Ishikawa (cell line): ENCODE measurements around the gene ABCC4.

Experiments used
- CEBPB ChIP-seq: IDR thresholded peaks from 2 replicates; pipeline ENCODE4 v1.6.1; 2012
- CREB1 ChIP-seq: IDR thresholded peaks from 2 replicates; pipeline ENCODE4 v1.6.1; 2012; ENCODE audit warnings: low read depth
- EGR1 ChIP-seq: IDR thresholded peaks from 2 replicates; pipeline ENCODE4 v1.6.1; 2012
- EP300 ChIP-seq: IDR thresholded peaks from 2 replicates; pipeline ENCODE4 v1.6.1; 2012; ENCODE audit warnings: borderline replicate concordance
- FOXM1 ChIP-seq: IDR thresholded peaks from 2 replicates; pipeline ENCODE4 v1.6.1; 2012; ENCODE audit warnings: low read depth, borderline replicate concordance
- MAX ChIP-seq: IDR thresholded peaks from 2 replicates; pipeline ENCODE4 v1.6.1; 2012
- NFIC ChIP-seq: IDR thresholded peaks from 2 replicates; pipeline ENCODE4 v1.6.1; 2012
- RAD21 ChIP-seq: IDR thresholded peaks from 2 replicates; pipeline ENCODE4 v1.6.1; 2012; ENCODE audit warnings: low read depth
- REST ChIP-seq: IDR thresholded peaks from 2 replicates; pipeline ENCODE4 v1.6.1; 2012; ENCODE audit warnings: low read depth, mild to moderate bottlenecking
- TAF1 ChIP-seq: IDR thresholded peaks from 2 replicates; pipeline ENCODE4 v1.6.1; 2012; ENCODE audit warnings: low read depth, mild to moderate bottlenecking
- TCF12 ChIP-seq: IDR thresholded peaks from 2 replicates; pipeline ENCODE4 v1.6.1; 2012; ENCODE audit warnings: low read depth
- TEAD4 ChIP-seq: IDR thresholded peaks from 2 replicates; pipeline ENCODE4 v1.6.1; 2012
- USF1 ChIP-seq: IDR thresholded peaks from 2 replicates; pipeline ENCODE4 v1.6.1; 2012
- YY1 ChIP-seq: IDR thresholded peaks from 2 replicates; pipeline ENCODE4 v1.6.1; 2012; ENCODE audit warnings: low read depth
- ZBTB7A ChIP-seq: IDR thresholded peaks from 2 replicates; pipeline ENCODE4 v1.6.1; 2012; ENCODE audit warnings: low read depth

The ABCC4 gene

GRCh38 chr13:95137096-95137495 is 164.2 kb downstream of the ABCC4 start:
- TF ChIP-seq EGR1: no peak

- TF ChIP-seq TCF12 (no peak), REST (no peak), ZBTB7A (no peak), TEAD4 (no peak), MAX (no peak), EGR1 (no peak), CEBPB (no peak), NFIC (no peak), USF1 (no peak), FOXM1 (no peak), EP300 (no peak), YY1 (no peak), TAF1 (no peak), RAD21 (no peak), CREB1 (no peak)
These were observed 164.6 kb downstream of the ABCC4 start for GRCh38 chr13:95136638-95137037.

- TF ChIP-seq FOXM1: no peak
- no peak for TF ChIP-seq CREB1
- TF ChIP-seq MAX: no peak
- no peak for TF ChIP-seq ZBTB7A
- no peak for TF ChIP-seq TEAD4
- no peak for TF ChIP-seq RAD21
These were observed 167.8 kb downstream of the ABCC4 start for GRCh38 chr13:95133498-95133897.

- TF ChIP-seq EGR1 (no peak), FOXM1 (no peak), ZBTB7A (no peak), YY1 (no peak), TCF12 (no peak)
These were observed 172.2 kb downstream of the ABCC4 start for GRCh38 chr13:95129004-95129403.

GRCh38 chr13:95128045-95128643 is 173.1 kb downstream of the ABCC4 start:
- TF ChIP-seq NFIC: peak; percentile 72
- TF ChIP-seq MAX: no peak
- no peak for TF ChIP-seq TCF12
- TF ChIP-seq TEAD4: peak; percentile 34; the same call in 1 of the 2 replicates

GRCh38 chr13:95124959-95125358 is 176.3 kb downstream of the ABCC4 start:
- TF ChIP-seq TAF1 (no peak), CREB1 (no peak), CEBPB (no peak), TCF12 (no peak), EP300 (no peak), MAX (no peak), ZBTB7A (no peak), FOXM1 (no peak), USF1 (no peak), TEAD4 (no peak), REST (no peak), RAD21 (no peak), EGR1 (no peak), NFIC (no peak)
